ENCODE data around the gene TOP3A. TPM values are rescaled to one million over a fixed set of nuclear protein-coding genes. Genes with fewer than 3 reads are reported as not detected.

Gene TOP3A
- total and polyA plus RNA-seq, 2 of the 4 experiments (the other 2 are of a cell fraction): 13.4 to 21.3 TPM

DNA sequence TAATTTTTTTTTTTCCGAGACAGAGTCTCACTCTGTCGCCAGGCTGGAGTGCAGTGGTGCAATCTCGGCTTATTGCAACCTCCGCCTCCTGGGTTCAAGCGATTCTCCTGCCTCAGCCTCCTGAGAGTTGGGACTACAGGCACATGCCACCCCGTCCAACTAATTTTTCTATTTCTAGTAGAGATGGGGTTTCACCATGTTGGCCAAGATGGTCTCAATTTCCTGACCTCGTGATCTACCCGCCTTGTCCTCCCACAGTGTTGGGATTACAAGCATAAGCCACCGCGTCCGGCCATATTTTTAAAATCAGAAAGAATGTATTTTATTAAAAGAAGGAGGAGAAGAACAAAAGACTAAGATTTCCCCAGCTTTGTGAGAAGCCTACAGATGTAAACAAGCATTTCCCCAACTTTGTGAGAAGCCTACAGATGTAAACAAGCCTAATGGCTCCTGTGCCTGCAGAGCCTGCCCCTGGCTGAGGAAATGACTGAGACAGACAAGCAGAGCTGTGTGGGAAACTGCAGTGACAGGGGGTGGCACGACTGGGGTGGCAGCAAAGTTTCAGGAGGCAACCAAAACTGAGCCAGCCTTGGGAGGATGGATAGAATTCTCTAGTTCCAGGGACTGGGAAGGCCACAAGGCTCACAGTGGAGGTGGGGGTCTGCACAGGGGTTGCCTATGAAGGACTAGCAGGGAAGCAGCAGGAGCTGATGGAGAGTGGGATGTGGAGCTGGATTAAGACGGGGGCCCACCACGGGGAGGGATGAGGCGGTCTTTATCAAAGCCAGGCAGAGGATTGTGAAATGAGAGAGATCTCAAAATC lies 22.9 kb downstream of the TOP3A start (continued):
- no peak for TF ChIP-seq POLR2A (IDR thresholded peaks at IDR 0.05; ENCODE audit: low read depth, low read length)

DNA sequence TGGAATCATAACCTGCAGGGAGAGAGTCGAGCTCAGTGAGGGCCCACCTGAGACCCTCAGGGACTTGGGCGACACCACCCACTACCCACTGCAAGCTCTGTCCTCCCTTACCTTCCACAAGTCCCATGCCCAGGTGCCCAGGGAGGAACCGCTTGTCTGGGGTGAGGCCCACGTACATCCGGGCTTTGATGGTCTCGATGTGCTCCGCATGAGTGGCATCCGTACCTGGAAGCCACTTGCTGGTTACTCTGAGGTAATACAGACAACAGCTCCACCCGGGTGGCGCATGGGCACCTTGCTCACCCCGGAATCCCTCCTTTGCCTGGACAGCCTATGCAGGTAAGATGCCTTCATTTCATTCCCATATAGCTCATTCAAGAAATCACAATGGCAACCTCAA lies 29.5 kb downstream of the TOP3A start:
- Histone ChIP-seq H3K9me3 (ENCODE audit: control insufficient read depth, insufficient read depth, low read length) (no peaks in the 10 kb centered on the region), H3K18ac (ENCODE audit: low read depth, low read length) (no peak overlapping the region), H3K27me3 (ENCODE audit: control insufficient read depth, insufficient read depth, low read length) (no peaks in the 10 kb centered on the region), H3K56ac (ENCODE audit: extremely low read depth, insufficient read depth, low read length) (no peak overlapping the region), H2AK9ac (replicated peaks; ENCODE audit: low read depth, low read length, poor library complexity) (no peak overlapping the region), H3K9me1 (ENCODE audit: insufficient read depth, low read length) (peaks cover 7% of the 10 kb centered on the region; the same call in 1 of the 2 replicates), H3K4me3 (ENCODE audit: insufficient read depth, low read depth, low read length) (no peak overlapping the region), H2AK5ac (ENCODE audit: low read depth, low read length) (no peak overlapping the region), H3K4me1 (ENCODE audit: control insufficient read depth, insufficient read depth, low read length) (peaks cover 5% of the 10 kb centered on the region; the same call in 1 of the 2 replicates), H2BK5ac (ENCODE audit: low read depth, low read length, poor library complexity, severe bottlenecking) (no peak overlapping the region), H3K36me3 (ENCODE audit: control insufficient read depth, insufficient read depth, low read length) (peaks cover 55% of the 10 kb centered on the region), H4K20me1 (ENCODE audit: insufficient read depth, low read length) (no peaks in the 10 kb centered on the region; the same call in 1 of the 2 replicates), H2BK120ac (ENCODE audit: low read depth, low read length) (no peak overlapping the region), H3K14ac (replicated peaks; ENCODE audit: low read depth, low read length) (no peak overlapping the region), H4K91ac (ENCODE audit: insufficient read depth, low read depth, low read length) (no peak overlapping the region), H3K9ac (ENCODE audit: low read depth, low read length) (no peak overlapping the region), H3K27ac (ENCODE audit: insufficient read depth, low read length) (no peak overlapping the region), H2BK20ac (ENCODE audit: low read depth, low read length) (no peak overlapping the region), H2AFZ (replicated peaks; ENCODE audit: low read length, poor library complexity) (no peak overlapping the region), H3K4me2 (ENCODE audit: low read depth, low read length) (no peak overlapping the region), H4K8ac (ENCODE audit: low read depth in 2 of 2, low read length in 2 of 2) (no peak overlapping the region), H2BK15ac (ENCODE audit: low read depth, low read length) (no peak overlapping the region), H3K79me1 (ENCODE audit: low read depth in 1 of 2, low read length in 2 of 2) (peaks cover 8 to 11% of the 10 kb centered on the region in 2 experiments), H3K4ac (ENCODE audit: low read depth, low read length) (no peak overlapping the region), H4K5ac (ENCODE audit: low read depth, low read length) (no peak overlapping the region), H3K23ac (ENCODE audit: low read depth, low read length) (no peak overlapping the region)
- dilution Hi-C loops (cut with HindIII; ENCODE audit: low sequenced_read_pairs, unreplicated experiment) (no loop called here), intact Hi-C loops (cut with micrococcal nuclease) (no loop called here), in situ Hi-C loops (cut with MboI; ENCODE audit: low sequenced_read_pairs) (no loop called here)
- POLR2A ChIA-PET (ENCODE audit: unreplicated experiment): no interaction called here
- no peak for ATAC-seq (ENCODE audit: low read depth)
- CTCF ChIA-PET: interaction anchor here (0.6 kb wide), 1 partner anchor 28 kb away, joined by 4 read pairs; no protein-coding TSS in a partner anchor
- WGBS, 2 experiments (ENCODE audit: extremely low coverage in 2 of 2, insufficient read length in 1 of 2): 98% methylated on average over 7 of the region's 11 CpGs; no CpG with 5 or more reads in 1 of the 2 experiments
- DNase-seq: no peak
- BruUV-seq (replicated peaks): no TSS peak
- TF ChIP-seq RCOR1 (IDR thresholded peaks at IDR 0.05; ENCODE audit: insufficient replicate concordance, low read length) (no peak), SMC3 (IDR thresholded peaks at IDR 0.05; ENCODE audit: low read depth, low read length) (no peak), MAZ (IDR thresholded peaks at IDR 0.05; ENCODE audit: borderline replicate concordance, low read depth, low read length) (no peak), CHD1 (IDR thresholded peaks at IDR 0.05; ENCODE audit: low read depth, low read length) (no peak), BHLHE40 (IDR thresholded peaks at IDR 0.05; ENCODE audit: low read depth, low read length) (no peak), RAD21 (IDR thresholded peaks at IDR 0.05; ENCODE audit: low read length) (no peak), NFE2L2 (IDR thresholded peaks at IDR 0.05; ENCODE audit: low read depth, low read length) (no peak), POLR2A (IDR thresholded peaks at IDR 0.05; ENCODE audit: low read depth, low read length) (no peak), FOS (IDR thresholded peaks at IDR 0.05; ENCODE audit: low read depth, low read length) (no peak), CEBPB (IDR thresholded peaks at IDR 0.05; ENCODE audit: low read depth, low read length) (no peak), RFX5 (IDR thresholded peaks at IDR 0.05; ENCODE audit: low read depth, low read length) (no peak)
- TF ChIP-seq, protein P1, sequence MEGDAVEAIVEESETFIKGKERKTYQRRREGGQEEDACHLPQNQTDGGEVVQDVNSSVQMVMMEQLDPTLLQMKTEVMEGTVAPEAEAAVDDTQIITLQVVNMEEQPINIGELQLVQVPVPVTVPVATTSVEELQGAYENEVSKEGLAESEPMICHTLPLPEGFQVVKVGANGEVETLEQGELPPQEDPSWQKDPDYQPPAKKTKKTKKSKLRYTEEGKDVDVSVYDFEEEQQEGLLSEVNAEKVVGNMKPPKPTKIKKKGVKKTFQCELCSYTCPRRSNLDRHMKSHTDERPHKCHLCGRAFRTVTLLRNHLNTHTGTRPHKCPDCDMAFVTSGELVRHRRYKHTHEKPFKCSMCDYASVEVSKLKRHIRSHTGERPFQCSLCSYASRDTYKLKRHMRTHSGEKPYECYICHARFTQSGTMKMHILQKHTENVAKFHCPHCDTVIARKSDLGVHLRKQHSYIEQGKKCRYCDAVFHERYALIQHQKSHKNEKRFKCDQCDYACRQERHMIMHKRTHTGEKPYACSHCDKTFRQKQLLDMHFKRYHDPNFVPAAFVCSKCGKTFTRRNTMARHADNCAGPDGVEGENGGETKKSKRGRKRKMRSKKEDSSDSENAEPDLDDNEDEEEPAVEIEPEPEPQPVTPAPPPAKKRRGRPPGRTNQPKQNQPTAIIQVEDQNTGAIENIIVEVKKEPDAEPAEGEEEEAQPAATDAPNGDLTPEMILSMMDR (conservative IDR thresholded peaks at IDR 0.05; ENCODE audit: low read depth, low read length): no peak
- TF ChIP-seq, protein P2, sequence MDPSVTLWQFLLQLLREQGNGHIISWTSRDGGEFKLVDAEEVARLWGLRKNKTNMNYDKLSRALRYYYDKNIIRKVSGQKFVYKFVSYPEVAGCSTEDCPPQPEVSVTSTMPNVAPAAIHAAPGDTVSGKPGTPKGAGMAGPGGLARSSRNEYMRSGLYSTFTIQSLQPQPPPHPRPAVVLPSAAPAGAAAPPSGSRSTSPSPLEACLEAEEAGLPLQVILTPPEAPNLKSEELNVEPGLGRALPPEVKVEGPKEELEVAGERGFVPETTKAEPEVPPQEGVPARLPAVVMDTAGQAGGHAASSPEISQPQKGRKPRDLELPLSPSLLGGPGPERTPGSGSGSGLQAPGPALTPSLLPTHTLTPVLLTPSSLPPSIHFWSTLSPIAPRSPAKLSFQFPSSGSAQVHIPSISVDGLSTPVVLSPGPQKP (IDR thresholded peaks at IDR 0.05; ENCODE audit: borderline replicate concordance, low read depth, low read length): no peak

All from IMR-90 (cell line).